GOT3 (cell line): ENCODE data around the gene DCAF10.
A peak's percentile ranks its signal among the peaks of the same experiment; 100 is the strongest.
"Not testable (repeated sequence)": the region's sequence is repeated elsewhere in the genome, so short reads cannot be mapped to it uniquely, and the experiment has no call there.

ENCODE experiments used
- DNase-seq: peaks from one replicate; lab custom pipeline; 2025; ENCODE audit warnings: mixed read lengths; lab: John Stamatoyannopoulos, UW

The DCAF10 gene

GRCh38 chr9:37870081-37870798 lies 69.6 kb downstream of the DCAF10 start:
- DNase-seq, result no peak

DNA sequence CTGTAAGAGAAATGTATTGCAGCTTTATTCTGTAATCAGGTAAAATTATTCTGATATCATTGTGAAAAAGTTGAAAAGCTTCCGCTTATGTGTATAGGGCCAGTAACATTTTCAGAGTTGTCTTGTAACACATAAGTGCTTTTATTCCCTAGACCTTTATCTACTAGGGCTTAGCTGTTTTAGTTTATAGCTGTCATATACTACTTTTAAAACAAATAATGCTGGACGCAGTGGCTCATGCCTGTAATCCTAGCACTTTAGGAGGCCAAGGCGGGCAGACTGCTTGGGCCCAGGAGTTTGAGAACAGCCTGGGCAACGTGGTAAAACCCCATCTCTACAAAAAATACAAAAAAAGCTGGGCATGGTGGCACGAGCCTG lies 70.2 kb downstream of the DCAF10 start:
- DNase-seq, result no peak

DNA sequence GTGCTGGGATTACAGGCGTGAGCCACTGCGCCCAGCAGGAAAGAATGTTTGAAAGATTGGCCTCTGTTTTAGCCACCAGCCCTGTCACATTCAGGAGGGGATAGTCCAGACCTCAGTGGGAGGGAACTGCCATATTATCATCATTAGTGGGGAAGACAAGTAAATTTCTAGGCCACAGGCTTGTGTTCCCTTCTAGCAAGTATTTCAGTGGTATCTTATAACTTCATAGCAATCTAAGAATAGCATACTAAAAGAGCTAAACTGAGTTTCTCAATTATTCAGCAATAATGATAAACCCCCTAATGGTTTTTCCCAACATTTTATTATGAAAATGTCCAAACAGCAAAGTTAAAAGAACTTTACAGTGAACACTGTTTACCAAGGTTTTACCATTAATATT lies 73.4 kb downstream of the DCAF10 start:
- DNase-seq, result no peak

GRCh38 chr9:37876376-37876775 lies 75.8 kb downstream of the DCAF10 start:
- no peak for DNase-seq

DNA sequence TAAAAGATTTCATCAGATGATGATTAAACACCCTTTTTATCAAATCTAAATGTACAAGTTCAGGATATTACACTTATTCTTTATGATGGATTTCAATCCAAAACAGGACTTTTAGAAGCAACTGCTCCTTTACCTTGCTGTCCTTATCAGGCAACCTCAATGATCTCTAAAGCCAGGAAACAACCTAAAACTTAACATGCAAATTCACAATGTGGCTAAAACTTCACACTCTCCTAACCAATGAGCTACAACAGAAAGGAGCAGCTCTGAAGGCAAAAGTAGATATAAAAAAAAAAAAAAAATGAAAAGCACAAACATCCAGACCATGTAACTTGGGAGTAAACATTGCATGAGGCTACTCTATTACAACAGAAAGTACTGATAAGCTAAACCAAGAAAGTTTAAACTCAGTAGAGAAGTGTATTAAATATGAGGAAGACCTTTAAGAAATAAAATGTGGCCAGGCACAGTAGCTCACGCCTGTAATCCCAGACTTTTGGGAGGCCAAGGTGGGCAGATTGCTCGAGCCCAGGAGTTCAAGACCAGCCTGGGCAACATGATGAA lies 80.4 kb downstream of the DCAF10 start:
- DNase-seq, result no peak

DNA sequence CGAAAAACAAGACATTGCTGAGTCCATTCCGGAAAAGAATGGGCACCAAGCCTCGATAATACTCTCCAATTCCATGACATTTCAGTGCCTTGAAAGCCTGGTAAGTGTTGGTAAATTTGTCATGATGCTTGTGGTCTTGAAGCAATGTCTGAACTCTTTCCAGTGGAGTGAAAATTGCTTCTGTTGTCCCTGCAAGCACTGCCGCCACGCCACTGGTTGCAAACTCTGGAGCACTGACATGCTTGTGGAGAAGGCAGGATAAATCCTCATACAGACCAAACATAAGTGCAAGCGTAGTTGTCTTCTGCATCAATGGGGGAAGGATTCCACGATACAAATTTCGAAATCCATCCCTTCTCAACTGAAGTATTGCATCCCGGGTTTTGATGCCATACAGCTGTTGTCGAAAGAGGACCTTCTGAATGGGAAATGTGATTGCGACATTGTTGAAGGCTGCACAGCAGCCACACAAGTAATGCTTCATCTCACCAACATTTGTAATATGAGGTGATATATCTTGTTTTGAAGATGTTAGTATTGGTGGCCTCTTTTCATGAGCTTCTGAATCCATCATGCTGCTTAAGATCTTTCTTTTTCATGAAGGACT lies 87.5 kb downstream of the DCAF10 start:
- DNase-seq, result not testable (repeated sequence)

GRCh38 chr9:37889536-37889935 lies 88.9 kb downstream of the DCAF10 start:
- no peak for DNase-seq

GRCh38 chr9:37891042-37891441 lies 90.4 kb downstream of the DCAF10 start:
- not testable (repeated sequence) for DNase-seq

GRCh38 chr9:37892063-37892462 lies 91.5 kb downstream of the DCAF10 start:
- DNase-seq, result no peak

DNA sequence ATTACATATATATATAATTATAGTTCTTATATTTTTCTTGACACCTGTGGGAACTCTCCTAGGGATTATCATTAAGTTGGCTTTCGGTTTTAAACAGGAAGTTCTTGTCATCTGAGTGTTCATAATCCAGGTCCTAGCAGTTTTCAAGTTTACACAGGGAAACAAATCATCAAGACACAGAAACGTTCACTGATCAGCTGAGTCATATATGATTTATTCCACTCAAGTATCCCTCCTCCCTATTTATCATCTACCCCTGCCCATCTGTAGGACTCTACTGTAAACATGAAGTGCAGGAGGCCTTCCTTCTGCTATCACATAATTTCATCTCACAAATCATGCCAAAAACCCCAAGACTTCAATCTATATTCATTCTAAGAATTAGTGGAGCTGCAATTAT lies 97.1 kb downstream of the DCAF10 start:
- DNase-seq, result no peak

DNA sequence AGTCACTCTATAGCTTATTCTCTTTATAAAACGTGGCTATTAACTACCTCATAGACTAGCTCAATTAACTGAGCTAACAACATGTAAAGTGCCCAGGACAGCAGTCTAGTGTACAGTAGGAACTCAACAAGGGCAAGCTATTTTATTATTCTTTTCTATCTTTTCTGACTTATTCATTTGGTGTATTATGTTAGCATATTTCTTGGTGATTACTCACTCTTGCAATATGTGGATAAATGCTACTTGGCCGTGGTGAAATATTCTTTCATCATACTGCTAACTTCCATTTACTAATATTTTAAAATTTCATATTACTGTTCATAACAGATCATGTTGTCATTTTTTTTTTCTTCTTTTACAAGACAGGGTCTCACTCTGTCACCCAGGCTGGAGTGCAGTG lies 98.4 kb downstream of the DCAF10 start:
- DNase-seq, result no peak

DNA sequence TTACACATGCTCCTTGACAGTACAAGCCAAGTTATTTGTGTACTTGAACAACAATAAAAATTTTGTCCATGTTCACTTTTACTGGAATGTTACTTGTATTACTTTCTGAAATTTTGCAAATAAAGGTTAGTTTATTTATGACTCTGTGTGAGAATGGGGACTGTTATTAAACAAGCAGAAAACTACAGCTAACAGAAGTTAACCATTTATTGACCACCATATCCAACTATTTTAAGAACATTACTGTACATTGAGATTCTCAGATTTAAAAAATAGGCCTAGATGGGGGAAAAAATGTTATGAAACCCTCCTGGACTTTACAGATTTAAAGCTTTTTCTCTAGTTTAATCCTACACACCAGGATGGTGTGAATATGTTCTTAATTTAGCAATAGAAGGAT lies 101.5 kb downstream of the DCAF10 start:
- no peak for DNase-seq

GRCh38 chr9:37902796-37903646 lies 102.4 kb downstream of the DCAF10 start:
- DNase-seq, result no peak

GRCh38 chr9:37903647-37904444 lies 103.2 kb downstream of the DCAF10 start, which contains the start of gene SLC25A51:
SLC25A51 (minus strand) TSS chr9:37904127; CDS start chr9:37888550, 15,577 bp downstream.
- DNase-seq, result peak; percentile 56

- DNase-seq, result no peak
Measured at GRCh38 chr9:37904445-37905130, 104.0 kb downstream of the DCAF10 start.

DNA sequence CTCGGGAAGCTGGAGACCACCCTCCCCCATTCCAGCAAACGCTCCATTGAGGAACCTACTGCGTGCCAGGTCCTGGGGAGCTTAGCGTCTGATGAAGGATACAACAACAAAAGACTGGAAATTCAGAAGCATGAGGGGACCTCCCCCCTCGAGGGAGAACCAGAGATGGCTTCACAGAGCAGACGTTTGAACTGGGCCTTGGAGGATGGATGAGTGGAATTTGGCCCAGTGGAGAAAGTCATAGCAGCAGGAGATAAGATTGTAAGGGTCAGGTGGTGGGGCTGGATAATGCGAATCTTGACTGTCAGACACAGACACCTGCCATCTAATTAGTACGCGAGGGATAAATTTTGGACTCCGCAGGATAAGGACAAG lies 104.5 kb downstream of the DCAF10 start:
- no peak for DNase-seq

DNA sequence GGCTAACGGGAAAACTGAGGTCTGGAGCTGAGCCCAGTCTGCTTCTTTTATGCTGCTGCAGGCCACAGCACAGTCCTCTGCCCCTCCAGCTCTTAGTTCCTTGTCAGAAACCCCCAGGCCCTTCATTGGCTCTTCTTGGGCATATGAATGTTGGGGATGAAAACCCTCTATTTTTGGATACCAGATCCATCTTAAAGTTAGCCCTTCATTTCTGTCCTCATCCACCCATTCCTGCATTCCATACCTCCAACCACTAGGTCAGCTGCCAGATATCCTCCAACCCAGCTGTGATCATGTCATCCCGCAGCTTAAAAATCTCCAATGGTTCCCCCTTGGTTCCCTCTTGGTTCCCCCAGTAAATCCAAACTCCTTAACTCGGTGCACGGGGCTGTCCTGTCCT lies 105.2 kb downstream of the DCAF10 start:
- no peak for DNase-seq

DNA sequence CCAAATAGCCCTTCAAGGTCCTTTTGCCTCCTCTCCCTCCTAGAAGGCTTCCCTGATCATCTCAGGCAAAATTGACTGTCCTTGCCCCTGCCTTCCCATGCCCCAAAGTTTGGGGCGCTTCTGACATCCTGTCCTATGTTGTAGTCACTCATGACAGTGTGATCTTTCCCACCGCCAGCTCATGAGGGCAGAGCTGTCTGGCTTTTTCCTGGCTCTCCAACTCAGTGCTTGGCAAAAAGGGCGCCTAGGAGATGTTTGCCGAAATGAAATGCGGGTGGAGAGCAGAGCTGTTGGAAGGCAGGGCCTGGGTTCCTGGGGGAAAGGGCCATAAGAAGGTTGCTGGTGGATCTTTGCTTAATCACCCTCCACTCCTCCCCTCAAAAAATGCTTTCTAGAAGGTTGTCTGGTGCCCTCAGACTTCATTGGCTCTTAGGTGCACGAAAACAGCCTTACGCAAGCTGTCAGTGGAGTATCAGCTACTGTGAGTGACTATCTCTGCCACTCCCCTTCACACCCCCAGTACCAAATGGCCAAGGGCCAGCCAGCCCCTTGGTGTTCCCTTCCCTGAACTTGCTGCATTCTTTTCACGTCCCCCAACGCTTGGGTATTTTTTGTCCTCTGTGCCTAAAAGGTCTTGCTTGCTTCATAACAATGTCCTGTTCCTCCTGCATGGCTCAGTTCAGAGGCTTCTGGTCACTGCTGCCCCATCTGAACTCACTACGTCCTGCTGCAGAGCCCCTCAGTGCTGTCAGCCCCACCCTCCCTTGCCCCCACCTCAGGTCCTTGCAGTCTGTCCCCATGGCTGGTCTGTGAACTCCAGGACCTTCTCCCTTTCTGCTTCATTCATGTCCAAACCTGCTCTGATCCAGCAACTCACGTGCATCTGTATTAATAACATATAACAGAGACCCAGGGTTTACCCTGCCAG lies 106.0 kb downstream of the DCAF10 start:
- no peak for DNase-seq

DNA sequence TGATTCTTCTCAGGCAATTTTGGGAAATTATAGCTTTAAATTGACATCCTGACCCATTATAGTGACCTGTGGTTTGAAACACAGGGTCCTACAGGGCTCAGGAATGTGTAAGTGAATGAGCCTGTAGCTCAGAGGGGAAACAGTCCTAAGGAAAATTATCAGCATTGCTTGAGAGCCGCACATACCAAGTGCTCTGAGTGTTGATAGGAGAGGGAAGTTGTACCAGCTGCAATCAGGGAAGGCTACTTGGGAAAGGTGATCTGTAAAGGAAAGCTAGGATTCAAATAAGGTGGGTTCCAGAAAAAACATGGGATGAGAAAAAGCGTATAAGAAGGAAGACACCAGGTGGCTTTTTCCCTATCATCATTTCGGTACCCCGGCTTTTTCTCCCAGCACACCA lies 107.7 kb downstream of the DCAF10 start:
- no peak for DNase-seq

- no peak for DNase-seq
Measured at GRCh38 chr9:37908698-37909186, 108.1 kb downstream of the DCAF10 start.
